Measurements from ENCODE around the gene GRK2. TPM values are rescaled to one million over a fixed set of nuclear protein-coding genes. Genes with fewer than 3 reads are reported as not detected.

Gene GRK2
- total RNA-seq, 1 donor from 2014 or later, result 52.2 TPM

GRCh38 chr11:67268081-67268961 lies 2.0 kb downstream of the GRK2 start:
- Mint-ChIP-seq H3K4me3 (ENCODE audit: unreplicated experiment) (peak overlapping the region; percentile 95), H3K27ac (ENCODE audit: unreplicated experiment) (peak overlapping the region; percentile 33), H3K4me1 (ENCODE audit: low read depth, unreplicated experiment) (peaks cover 20% of the 10 kb centered on the region), H3K36me3 (ENCODE audit: unreplicated experiment) (no peaks in the 10 kb centered on the region), H3K27me3 (ENCODE audit: unreplicated experiment) (peaks cover 12% of the 10 kb centered on the region), H3K9me3 (ENCODE audit: unreplicated experiment) (peaks cover 6% of the 10 kb centered on the region)
- TF ChIP-seq CTCF (IDR thresholded peaks at IDR 0.05; ENCODE audit: partially characterized antibody, unreplicated experiment), result no peak
- peak; percentile 10 for DNase-seq

GRCh38 chr11:67268962-67269268 lies 2.6 kb downstream of the GRK2 start:
- no peak overlapping the region for H3K27ac Mint-ChIP-seq (ENCODE audit: unreplicated experiment)

GRCh38 chr11:67269401-67270255 lies 3.4 kb downstream of the GRK2 start:
- no peak for TF ChIP-seq CTCF (IDR thresholded peaks at IDR 0.05; ENCODE audit: partially characterized antibody, unreplicated experiment)
- H3K9me3 Mint-ChIP-seq (ENCODE audit: unreplicated experiment), result peaks cover 8% of the 10 kb centered on the region
- H3K27ac Mint-ChIP-seq (ENCODE audit: unreplicated experiment), result no peak overlapping the region
- H3K4me3 Mint-ChIP-seq (ENCODE audit: unreplicated experiment), result peak overlapping the region; percentile 80
- no peaks in the 10 kb centered on the region for H3K36me3 Mint-ChIP-seq (ENCODE audit: unreplicated experiment)
- H3K4me1 Mint-ChIP-seq (ENCODE audit: low read depth, unreplicated experiment), result peaks cover 20% of the 10 kb centered on the region
- DNase-seq, result peak; percentile 5
- peaks cover 10% of the 10 kb centered on the region for H3K27me3 Mint-ChIP-seq (ENCODE audit: unreplicated experiment)

More at GRCh38 chr11:67268962-67269268, 2.6 kb downstream of the GRK2 start:
- peaks cover 12% of the 10 kb centered on the region for H3K27me3 Mint-ChIP-seq (ENCODE audit: unreplicated experiment)
- H3K9me3 Mint-ChIP-seq (ENCODE audit: unreplicated experiment), result peaks cover 6% of the 10 kb centered on the region
- H3K4me1 Mint-ChIP-seq (ENCODE audit: low read depth, unreplicated experiment), result peaks cover 20% of the 10 kb centered on the region
- no peak for TF ChIP-seq CTCF (IDR thresholded peaks at IDR 0.05; ENCODE audit: partially characterized antibody, unreplicated experiment)
- no peaks in the 10 kb centered on the region for H3K36me3 Mint-ChIP-seq (ENCODE audit: unreplicated experiment)
- H3K4me3 Mint-ChIP-seq (ENCODE audit: unreplicated experiment), result no peak overlapping the region
- no peak for DNase-seq

GRCh38 chr11:67270256-67271204 lies 4.3 kb downstream of the GRK2 start:
- Mint-ChIP-seq H3K4me3 (ENCODE audit: unreplicated experiment) (peak overlapping the region; percentile 80), H3K27me3 (ENCODE audit: unreplicated experiment) (peaks cover 7% of the 10 kb centered on the region), H3K27ac (ENCODE audit: unreplicated experiment) (peak overlapping the region; percentile 41), H3K9me3 (ENCODE audit: unreplicated experiment) (peaks cover 7% of the 10 kb centered on the region), H3K4me1 (ENCODE audit: low read depth, unreplicated experiment) (peaks cover 20% of the 10 kb centered on the region), H3K36me3 (ENCODE audit: unreplicated experiment) (no peaks in the 10 kb centered on the region)
- TF ChIP-seq CTCF (IDR thresholded peaks at IDR 0.05; ENCODE audit: partially characterized antibody, unreplicated experiment), result no peak
- DNase-seq, result peak; percentile 18
